T-helper 17 cell (primary cell): ENCODE data around the gene GNB2. TPM values are rescaled to one million over a fixed set of nuclear protein-coding genes. Genes with fewer than 3 reads are reported as not detected.

Experiments
- ATAC-seq: fragments of 150-1000 bp; cut with Tn5 transposase; 2 replicates; pipeline ENCODE4 v1.10.0; 2021; ENCODE audit warnings: mild to moderate bottlenecking, moderate library complexity
- DNase-seq, 3 donors: peaks; one replicate each; pipeline versions ENCODE4 v3.0.0 to v3.0.0-alpha.2; 2020 to 2021
- H3K9me3 ChIP-seq: one replicate; pipeline ENCODE4 v1.7.0; 2013; ENCODE audit warnings: low read length, mild to moderate bottlenecking; ENCODE audit not compliant: control insufficient read depth, poor library complexity, severe bottlenecking
- H3K27ac Mint-ChIP-seq: one replicate; pipeline ENCODE4 v1.8.0; 2022; ENCODE audit warnings: mild to moderate bottlenecking, moderate library complexity, mixed read lengths
- H3K27me3 Mint-ChIP-seq: one replicate; pipeline ENCODE4 v1.8.0; 2022; ENCODE audit warnings: mixed read lengths
- H3K36me3 Mint-ChIP-seq: one replicate; pipeline ENCODE4 v1.8.0; 2022; ENCODE audit warnings: low read depth, mixed read lengths
- H3K4me1 Mint-ChIP-seq: one replicate; pipeline ENCODE4 v1.8.0; 2022; ENCODE audit warnings: mild to moderate bottlenecking, mixed read lengths
- H3K4me3 Mint-ChIP-seq: one replicate; pipeline ENCODE4 v1.8.0; 2022; ENCODE audit warnings: mild to moderate bottlenecking, moderate library complexity, mixed read lengths
- total RNA-seq, 4 donors: library from RNA in 2 of 4; stranded (reverse) in 2 of 4; gene quantifications; one replicate each; pipeline ENCODE4 v1.2.3 and lab custom pipeline; 2022 to 2026

Gene GNB2
- total RNA-seq, 2 donors from 2014 or later, result 140 to 161 TPM

DNA sequence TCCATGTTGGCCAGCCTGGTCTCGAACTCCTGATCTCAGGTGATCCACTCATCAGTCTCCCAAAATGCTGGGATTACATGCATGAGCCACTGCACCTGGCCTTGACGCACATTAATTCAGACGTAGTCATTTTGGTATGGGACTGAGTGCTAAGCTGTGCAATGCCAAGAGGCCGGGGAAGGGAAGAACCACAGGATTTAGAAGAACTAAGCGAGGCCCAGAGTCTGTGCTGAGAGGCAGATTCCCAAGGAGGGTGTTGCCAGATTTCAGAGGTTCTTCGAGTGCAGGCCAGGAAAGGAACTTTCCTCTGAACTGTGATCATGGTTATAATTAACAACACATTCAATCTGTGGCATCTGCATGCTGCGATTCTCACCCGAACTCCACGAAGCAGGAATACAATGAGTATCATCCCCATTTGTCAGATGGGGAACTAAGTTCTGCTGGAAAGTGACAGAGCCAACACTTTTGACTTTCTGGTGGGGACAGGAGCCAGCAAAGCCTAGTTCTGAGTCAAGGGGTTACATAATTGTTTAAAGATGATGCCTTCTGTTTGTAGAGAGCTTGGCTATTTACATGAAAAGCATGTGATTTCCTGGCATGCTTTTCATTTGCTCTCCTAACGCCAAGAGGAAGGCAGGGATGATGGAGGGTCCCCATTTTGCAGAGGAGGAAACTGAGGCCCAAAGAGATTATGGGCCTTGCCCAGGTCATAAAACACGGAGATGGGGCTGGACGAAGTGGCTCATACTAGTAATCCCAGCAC is 53.6 kb downstream of the GNB2 start:
- H3K4me1 Mint-ChIP-seq, result peaks cover 3% of the 10 kb centered on the region
- no peak overlapping the region for H3K4me3 Mint-ChIP-seq
- no peak overlapping the region for H3K27ac Mint-ChIP-seq
- ATAC-seq (no peak), DNase-seq (no peak)
- no peaks in the 10 kb centered on the region for H3K9me3 ChIP-seq
- H3K36me3 Mint-ChIP-seq, result no peaks in the 10 kb centered on the region
- peaks cover 46% of the 10 kb centered on the region for H3K27me3 Mint-ChIP-seq

DNA sequence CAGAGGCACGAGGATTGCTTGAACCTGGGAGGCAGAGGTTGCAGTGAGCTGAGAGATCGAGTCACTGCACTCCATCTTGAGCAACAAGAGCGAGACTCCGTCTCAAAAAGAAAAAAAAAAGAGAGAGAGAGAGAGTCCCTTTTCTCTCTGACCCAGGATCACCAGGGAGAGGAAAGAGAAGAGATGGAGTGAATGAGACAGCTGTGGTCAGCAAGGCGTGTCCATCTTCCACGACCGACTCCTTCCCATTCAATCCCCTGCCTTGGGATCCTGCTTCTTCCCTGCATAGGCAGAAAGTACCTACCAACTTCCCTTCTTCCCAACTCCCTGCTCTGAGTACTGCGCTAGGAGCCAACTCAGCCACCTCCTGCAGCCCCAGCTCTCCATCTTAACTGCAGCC is 54.7 kb downstream of the GNB2 start:
- no peaks in the 10 kb centered on the region for H3K36me3 Mint-ChIP-seq
- H3K27ac Mint-ChIP-seq, result no peak overlapping the region

More for the DNA sequence above, 54.7 kb downstream of the GNB2 start:
- ATAC-seq, result no peak
- H3K9me3 ChIP-seq, result no peaks in the 10 kb centered on the region
- Mint-ChIP-seq H3K4me1 (peaks cover 3% of the 10 kb centered on the region), H3K27me3 (peaks cover 44% of the 10 kb centered on the region), H3K4me3 (no peak overlapping the region)
- no peak for DNase-seq

Other genes with a start within 250 kb of the GNB2 start
- gene ZCWPW1, start 245.0 kb upstream of the GNB2 start, total RNA-seq, result 1 to 10 TPM; 5.1 TPM
- gene MEPCE, start 243.9 kb upstream of the GNB2 start, total RNA-seq, result 10 to 100 TPM; 66.1 to 66.8 TPM
- 10 to 100 TPM; 45.2 to 48.1 TPM for gene PPP1R35, start 237.2 kb upstream of the GNB2 start, total RNA-seq
- 1 to 10 TPM; 1.4 to 1.7 TPM for gene SPACDR, start 209.5 kb upstream of the GNB2 start, total RNA-seq
- 100 to 1,000 TPM in 1 of 2 donors, 10 to 100 TPM in 1; 94.7 to 104 TPM for gene TSC22D4, start 194.5 kb upstream of the GNB2 start, total RNA-seq
- 1 to 10 TPM; 1.3 TPM for gene NYAP1, start 189.8 kb upstream of the GNB2 start, total RNA-seq
- gene AGFG2, start 134.5 kb upstream of the GNB2 start, total RNA-seq, result 10 to 100 TPM; 33.1 to 45.9 TPM
- gene SAP25, start 99.8 kb upstream of the GNB2 start, total RNA-seq, result 10 to 100 TPM; 33.1 to 43.1 TPM
- gene LRCH4, start 87.6 kb upstream of the GNB2 start, total RNA-seq, result 100 to 1,000 TPM; 284 to 305 TPM
- gene FBXO24, start 87.4 kb upstream of the GNB2 start, total RNA-seq, result under 1 TPM; 0.31 to 0.70 TPM
- 10 to 100 TPM; 12.6 to 14.7 TPM for gene PCOLCE, start 71.4 kb upstream of the GNB2 start, total RNA-seq
- gene MOSPD3, start 61.2 kb upstream of the GNB2 start, total RNA-seq, result 10 to 100 TPM; 16.4 to 16.5 TPM
- 1 to 10 TPM; 4.5 to 6.1 TPM for gene TFR2, start 32.2 kb upstream of the GNB2 start, total RNA-seq
- gene ACTL6B, start 17.3 kb upstream of the GNB2 start, total RNA-seq, result not detected
- 10 to 100 TPM; 70.3 to 71.5 TPM for gene GIGYF1, start 20.5 kb downstream of the GNB2 start, total RNA-seq
- gene POP7, start 32.4 kb downstream of the GNB2 start, total RNA-seq, result 10 to 100 TPM; 10.1 to 12.4 TPM
- not detected for gene EPO, start 46.7 kb downstream of the GNB2 start, total RNA-seq
- gene ZAN, start 59.9 kb downstream of the GNB2 start, total RNA-seq, result not detected
- 1 to 10 TPM; 4.7 to 6.6 TPM for gene EPHB4, start 153.8 kb downstream of the GNB2 start, total RNA-seq
- 10 to 100 TPM; 43.9 to 50.9 TPM for gene SLC12A9, start 179.0 kb downstream of the GNB2 start, total RNA-seq
- 1 to 10 TPM; 8.5 to 9.8 TPM for gene TRIP6, start 193.6 kb downstream of the GNB2 start, total RNA-seq
- 100 to 1,000 TPM; 246 to 255 TPM for gene SRRT, start 201.4 kb downstream of the GNB2 start, total RNA-seq
- gene UFSP1, start 216.0 kb downstream of the GNB2 start, total RNA-seq, result 1 to 10 TPM; 1.6 to 2.2 TPM
- gene ACHE, start 222.1 kb downstream of the GNB2 start, total RNA-seq, result under 1 TPM; 0.21 to 0.25 TPM